Caco-2 (cell line): ENCODE data around the gene ATG12. TPM values are rescaled to one million over a fixed set of nuclear protein-coding genes. Genes with fewer than 3 reads are reported as not detected.

Source experiments
- BruUV-seq: library from RNA; stranded (reverse); fragments of 400-500 nt; replicated peaks from 2 replicates; lab custom pipeline; 2021; lab: Mats Ljungman, UMichigan
- CTCF ChIA-PET: fragments of 300-600 bp; sonication (Branson Sonifier 250); formaldehyde crosslinking; loops from one replicate; lab custom pipeline; 2022; ENCODE audit warnings: antibody characterized with exemption; lab: Charles Lee
- POLR2A ChIA-PET: fragments of 300-600 bp; sonication (Branson Sonifier 250); formaldehyde crosslinking; loops from one replicate; lab custom pipeline; 2022; ENCODE audit warnings: antibody characterized with exemption; lab: Charles Lee
- DNase-seq, 2 experiments: peaks; one replicate each; pipeline versions ENCODE4 v3.0.0 to v3.0.0-alpha.2; 2020 to 2022
- H3K27me3 ChIP-seq: replicated peaks from 2 replicates; pipeline ENCODE4 v1.6.0; 2011; ENCODE audit warnings: low read length; ENCODE audit not compliant: control insufficient read depth, insufficient read depth
- H3K36me3 ChIP-seq: 2 replicates; pipeline ENCODE4 v1.5.1; 2011; ENCODE audit warnings: low read length; ENCODE audit not compliant: control insufficient read depth, insufficient read depth
- H3K4me1 ChIP-seq: fragments of 250-450 bp; sonication (Bioruptor Pico); 2 replicates; pipeline ENCODE4 v1.5.1; 2020; ENCODE audit warnings: mild to moderate bottlenecking
- H3K4me3 ChIP-seq: 2 replicates; pipeline ENCODE4 v1.5.1; 2011; ENCODE audit warnings: low read depth, mild to moderate bottlenecking, control low read depth, low read length
- H3K9me3 ChIP-seq: fragments of 250-450 bp; sonication (Bioruptor Pico); 2 replicates; pipeline ENCODE4 v1.5.1; 2020; ENCODE audit warnings: mild to moderate bottlenecking, moderate library complexity
- H3K27ac Mint-ChIP-seq: one replicate; pipeline ENCODE4 v1.8.0; 2022; ENCODE audit warnings: mixed read lengths; ENCODE audit not compliant: unreplicated experiment
- H3K27me3 Mint-ChIP-seq: one replicate; pipeline ENCODE4 v1.8.0; 2022; ENCODE audit warnings: mixed read lengths; ENCODE audit not compliant: insufficient read depth, unreplicated experiment
- H3K36me3 Mint-ChIP-seq: one replicate; pipeline ENCODE4 v1.8.0; 2022; ENCODE audit warnings: mild to moderate bottlenecking, mixed read lengths; ENCODE audit not compliant: insufficient read depth, unreplicated experiment
- H3K4me1 Mint-ChIP-seq: one replicate; pipeline ENCODE4 v1.8.0; 2022; ENCODE audit warnings: low read depth, mixed read lengths; ENCODE audit not compliant: unreplicated experiment
- H3K4me3 Mint-ChIP-seq: one replicate; pipeline ENCODE4 v1.8.0; 2022; ENCODE audit warnings: mild to moderate bottlenecking, moderate library complexity, mixed read lengths; ENCODE audit not compliant: unreplicated experiment
- H3K9me3 Mint-ChIP-seq: one replicate; pipeline ENCODE4 v1.8.0; 2022; ENCODE audit warnings: mixed read lengths; ENCODE audit not compliant: unreplicated experiment
- CTCF ChIP-seq, 2 experiments: fragments of 200-600 bp in 1 of 2; IDR thresholded peaks; 1 replicate in 1 of 2; 2 replicates in 1 of 2; pipeline versions ENCODE4 v1.5.1 to v1.8.0; 2011 to 2022; ENCODE audit warnings: antibody characterized with exemption in 1 of 2, control low read depth in 1 of 2, inconsistent platforms in 1 of 2, low read depth in 1 of 2, low read length in 1 of 2, mild to moderate bottlenecking in 1 of 2, moderate library complexity in 1 of 2; ENCODE audit not compliant: insufficient read depth in 1 of 2, severe bottlenecking in 1 of 2, unreplicated experiment in 1 of 2
- intact Hi-C: fragments of 100-400 bp; cut with micrococcal nuclease; formaldehyde crosslinking; loops from one replicate; pipeline ENCODE4 v1.10.0; 2022; ENCODE audit not compliant: unreplicated experiment
- total RNA-seq: library from RNA; stranded (reverse); gene quantifications from 2 replicates; pipeline ENCODE4 v1.2.3, GENCODE V29; 2022

Gene ATG12
- total RNA-seq, 1 experiment from 2014 or later = 46.8 TPM

- H3K36me3 ChIP-seq = no peaks in the 10 kb centered on the region
- no TSS peak for BruUV-seq
- H3K4me3 ChIP-seq = no peak overlapping the region
- no peak for TF ChIP-seq CTCF (IDR thresholded peaks at IDR 0.05; ENCODE audit: insufficient read depth in 1 of 2, low read depth in 1 of 2, low read length in 1 of 2, severe bottlenecking in 1 of 2, unreplicated experiment in 1 of 2)
- Mint-ChIP-seq H3K4me1 (peaks cover 21% of the 10 kb centered on the region), H3K27ac (peak overlapping the region; percentile 54), H3K27me3 (no peaks in the 10 kb centered on the region), H3K4me3 (peak overlapping the region; percentile 16), H3K9me3 (no peaks in the 10 kb centered on the region), H3K36me3 (peaks cover 7% of the 10 kb centered on the region)
- no peaks in the 10 kb centered on the region for H3K27me3 ChIP-seq
- intact Hi-C loops = loop anchor here (5.0 kb wide), 2 partner anchors 243 to 302 kb away; partner anchors contain the start of genes COMMD10 and FEM1C
- H3K4me1 ChIP-seq = peaks cover 39% of the 10 kb centered on the region
- no peaks in the 10 kb centered on the region for H3K9me3 ChIP-seq
- ChIA-PET CTCF (no interaction called here), POLR2A (no interaction called here)
- peak in 1 of 2 experiments; percentile 33 for DNase-seq
These were observed 3.0 kb upstream of the ATG12 start for GRCh38 chr5:115844321-115844817.

GRCh38 chr5:115843444-115844130 lies 2.2 kb upstream of the ATG12 start:
- CTCF ChIA-PET = no interaction called here
- intact Hi-C loops = loop anchor here (2.0 to 5.0 kb wide), 3 partner anchors 69 to 301 kb away; partner anchors contain the start of genes COMMD10 and FEM1C

GRCh38 chr5:115842952-115843351 lies 1.6 kb upstream of the ATG12 start:
- Mint-ChIP-seq H3K36me3 (peaks cover 7% of the 10 kb centered on the region), H3K4me1 (peaks cover 20% of the 10 kb centered on the region), H3K9me3 (no peaks in the 10 kb centered on the region), H3K27ac (no peak overlapping the region), H3K27me3 (no peaks in the 10 kb centered on the region), H3K4me3 (peak overlapping the region; percentile 95)
- intact Hi-C loops = loop anchor here (1.0 to 5.0 kb wide), 4 partner anchors 7 to 301 kb away; partner anchors contain the start of genes COMMD10 and FEM1C
- DNase-seq = no peak
- Histone ChIP-seq H3K27me3 (no peaks in the 10 kb centered on the region), H3K36me3 (no peaks in the 10 kb centered on the region), H3K9me3 (no peaks in the 10 kb centered on the region), H3K4me3 (peak overlapping the region; percentile 61), H3K4me1 (peaks cover 41% of the 10 kb centered on the region)
- no peak for TF ChIP-seq CTCF (IDR thresholded peaks at IDR 0.05; ENCODE audit: insufficient read depth in 1 of 2, low read depth in 1 of 2, low read length in 1 of 2, severe bottlenecking in 1 of 2, unreplicated experiment in 1 of 2)
- POLR2A ChIA-PET = no interaction called here
- CTCF ChIA-PET = no interaction called here
- TSS peak; percentile 47 for BruUV-seq

More at GRCh38 chr5:115843444-115844130, 2.2 kb upstream of the ATG12 start:
- no TSS peak for BruUV-seq
- peak overlapping the region; percentile 54 for H3K27ac Mint-ChIP-seq
- H3K27me3 ChIP-seq = no peaks in the 10 kb centered on the region
- POLR2A ChIA-PET = no interaction called here
- H3K9me3 ChIP-seq = no peaks in the 10 kb centered on the region
- H3K4me1 Mint-ChIP-seq = peaks cover 20% of the 10 kb centered on the region
- H3K36me3 ChIP-seq = no peaks in the 10 kb centered on the region
- TF ChIP-seq CTCF (IDR thresholded peaks at IDR 0.05; ENCODE audit: insufficient read depth in 1 of 2, low read depth in 1 of 2, low read length in 1 of 2, severe bottlenecking in 1 of 2, unreplicated experiment in 1 of 2) = no peak
- no peaks in the 10 kb centered on the region for H3K27me3 Mint-ChIP-seq
- H3K4me1 ChIP-seq = peaks cover 39% of the 10 kb centered on the region
- no peak for DNase-seq
- peak overlapping the region; percentile 16 for H3K4me3 Mint-ChIP-seq
- no peak overlapping the region; the same call in 1 of the 2 replicates for H3K4me3 ChIP-seq
- no peaks in the 10 kb centered on the region for H3K9me3 Mint-ChIP-seq
- peaks cover 7% of the 10 kb centered on the region for H3K36me3 Mint-ChIP-seq
